H1 (cell line): Measurements from ENCODE around the gene NAGA. TPM values are rescaled to one million over a fixed set of nuclear protein-coding genes. Genes with fewer than 3 reads are reported as not detected.

Experiments
- CTCF ChIA-PET: fragments of 300-600 bp; sonication (Branson Sonifier 250); formaldehyde crosslinking; loops from one replicate; lab custom pipeline; 2021; ENCODE audit not compliant: partially characterized antibody; lab: Charles Lee
- POLR2A ChIA-PET: fragments of 300-600 bp; sonication (Branson Sonifier 250); formaldehyde crosslinking; loops from one replicate; lab custom pipeline; 2021; ENCODE audit warnings: inconsistent platforms; ENCODE audit not compliant: partially characterized antibody; lab: Charles Lee
- DNase-seq, 2 experiments: peaks; one replicate each; pipeline versions ENCODE4 v3.0.0 to v3.0.0-alpha.2; 2010 to 2022; ENCODE audit warnings: low spot score in 2 of 2, low read depth in 1 of 2, mixed read lengths in 1 of 2
- FAIRE-seq: peaks from 2 replicates; lab custom pipeline; 2011; peaks lifted over from hg19 to GRCh38; lab: Jason Lieb, UNC
- H2AFZ ChIP-seq: 2 replicates; pipeline ENCODE4 v1.8.1; 2012; ENCODE audit warnings: low read length, inconsistent platforms
- H2AK5ac ChIP-seq: 2 replicates; pipeline ENCODE4 v1.6.1; 2013; ENCODE audit warnings: low read depth, low read length
- H2BK120ac ChIP-seq: replicated peaks from 2 replicates; pipeline ENCODE3; 2013; ENCODE audit warnings: low read depth, low read length, inconsistent platforms
- H2BK12ac ChIP-seq: 2 replicates; pipeline ENCODE4 v1.6.1; 2013; ENCODE audit warnings: low read depth, low read length
- H2BK15ac ChIP-seq: 2 replicates; pipeline ENCODE4 v1.6.1; 2013; ENCODE audit warnings: low read length
- H2BK20ac ChIP-seq: 2 replicates; pipeline ENCODE4 v1.6.1; 2013; ENCODE audit warnings: low read length
- H2BK5ac ChIP-seq: 2 replicates; pipeline ENCODE4 v1.6.1; 2013; ENCODE audit warnings: low read depth, low read length
- H3K14ac ChIP-seq: 2 replicates; pipeline ENCODE4 v1.6.1; 2013; ENCODE audit warnings: inconsistent platforms; ENCODE audit not compliant: insufficient read length
- H3K18ac ChIP-seq: 2 replicates; pipeline ENCODE4 v1.6.1; 2013; ENCODE audit warnings: low read length; ENCODE audit errors: extremely low read depth
- H3K23ac ChIP-seq: 2 replicates; pipeline ENCODE4 v1.6.1; 2013; ENCODE audit warnings: inconsistent platforms; ENCODE audit not compliant: insufficient read length
- H3K23me2 ChIP-seq: 2 replicates; pipeline ENCODE4 v1.6.1; 2013; ENCODE audit warnings: low read depth, low read length
- H3K27ac ChIP-seq: 2 replicates; pipeline ENCODE4 v1.6.1; 2011; ENCODE audit warnings: low read depth, low read length, inconsistent platforms
- H3K27me3 ChIP-seq, 4 experiments: replicated peaks in 1 of 4; 1 replicate in 1 of 4; 2 replicates in 3 of 4; pipeline versions ENCODE4 v1.6.1 to v1.8.1; 2011 to 2013; ENCODE audit warnings: low read length in 3 of 4, mild to moderate bottlenecking in 3 of 4, inconsistent platforms in 2 of 4, mixed read lengths in 2 of 4, moderate library complexity in 1 of 4; ENCODE audit not compliant: control insufficient read depth in 3 of 4, insufficient read depth in 3 of 4; ENCODE audit errors: extremely low read depth in 1 of 4
- H3K36me3 ChIP-seq, 4 experiments: 2 replicates each; pipeline versions ENCODE4 v1.6.1 to v1.8.1; 2011 to 2013; ENCODE audit warnings: mild to moderate bottlenecking in 4 of 4, low read length in 3 of 4, moderate library complexity in 2 of 4, control low read depth in 1 of 4, inconsistent platforms in 1 of 4; ENCODE audit not compliant: insufficient read depth in 4 of 4, control insufficient read depth in 2 of 4
- H3K4ac ChIP-seq: replicated peaks from 2 replicates; pipeline ENCODE3; 2013; ENCODE audit warnings: low read length, low read depth, mixed read lengths, inconsistent platforms; ENCODE audit not compliant: insufficient read length
- H3K4me1 ChIP-seq, 4 experiments: replicated peaks in 1 of 4; 1 replicate in 1 of 4; 2 replicates in 3 of 4; pipeline versions ENCODE4 v1.6.1 to v1.8.1; 2011 to 2013; ENCODE audit warnings: low read length in 3 of 4, inconsistent platforms in 2 of 4, mixed read lengths in 1 of 4; ENCODE audit not compliant: insufficient read depth in 4 of 4, control insufficient read depth in 3 of 4
- H3K4me2 ChIP-seq, 2 experiments: 2 replicates each; pipeline versions ENCODE4 v1.6.1 to v1.8.1; 2011 to 2013; ENCODE audit warnings: low read depth in 2 of 2, low read length in 2 of 2, control low read depth in 1 of 2, inconsistent platforms in 1 of 2, mild to moderate bottlenecking in 1 of 2; ENCODE audit not compliant: insufficient read depth in 1 of 2
- H3K4me3 ChIP-seq, 4 experiments: fragments of 200-600, 300-600 bp in 1 of 4; sonication (generic), shearing (Covaris generic), sonication (Bioruptor Twin) in 1 of 4; 2 replicates each; pipeline versions ENCODE4 v1.5.1 to v1.8.1; 2011 to 2016; ENCODE audit warnings: low read length in 4 of 4, low read depth in 3 of 4, control low read depth in 2 of 4, inconsistent platforms in 2 of 4, mild to moderate bottlenecking in 2 of 4, mixed read lengths in 1 of 4, moderate library complexity in 1 of 4; ENCODE audit not compliant: insufficient read depth in 2 of 4; ENCODE audit errors: extremely low read depth in 1 of 4
- H3K56ac ChIP-seq: replicated peaks from 2 replicates; pipeline ENCODE3; 2013; ENCODE audit warnings: low read depth, mild to moderate bottlenecking, mixed read lengths, low read length, inconsistent platforms; ENCODE audit not compliant: insufficient read length
- H3K79me1 ChIP-seq: 2 replicates; pipeline ENCODE4 v1.6.1; 2013; ENCODE audit warnings: low read depth, low read length, control low read depth
- H3K79me2 ChIP-seq, 2 experiments: 2 replicates each; pipeline versions ENCODE4 v1.6.1 to v1.8.1; 2012 to 2013; ENCODE audit warnings: low read length in 2 of 2, mild to moderate bottlenecking in 2 of 2, inconsistent platforms in 1 of 2; ENCODE audit not compliant: insufficient read depth in 2 of 2, control insufficient read depth in 1 of 2
- H3K9ac ChIP-seq, 4 experiments: replicated peaks in 1 of 4; 1 replicate in 1 of 4; 2 replicates in 3 of 4; pipeline versions ENCODE4 v1.6.1 to v1.8.1; 2011 to 2013; ENCODE audit warnings: low read depth in 3 of 4, low read length in 3 of 4, control low read depth in 2 of 4, mild to moderate bottlenecking in 2 of 4, moderate library complexity in 2 of 4, inconsistent platforms in 1 of 4; ENCODE audit errors: extremely low read depth in 1 of 4
- H3K9me3 ChIP-seq, 2 experiments: 2 replicates each; pipeline versions ENCODE4 v1.6.1 to v1.8.1; 2012 to 2013; ENCODE audit warnings: mild to moderate bottlenecking in 2 of 2, moderate library complexity in 2 of 2, control low read depth in 1 of 2, inconsistent platforms in 1 of 2, low read depth in 1 of 2, low read length in 1 of 2, mixed read lengths in 1 of 2; ENCODE audit not compliant: insufficient read depth in 2 of 2
- H4K20me1 ChIP-seq, 2 experiments: replicated peaks in 1 of 2; 2 replicates each; pipeline versions ENCODE3 to v1.8.1; 2011 to 2013; ENCODE audit warnings: inconsistent platforms in 2 of 2, low read length in 2 of 2, mild to moderate bottlenecking in 1 of 2; ENCODE audit not compliant: insufficient read depth in 2 of 2, control insufficient read depth in 1 of 2
- H4K5ac ChIP-seq: 2 replicates; pipeline ENCODE4 v1.6.1; 2013; ENCODE audit warnings: low read length, low read depth, mixed read lengths, inconsistent platforms; ENCODE audit not compliant: insufficient read length
- H4K8ac ChIP-seq: 2 replicates; pipeline ENCODE4 v1.8.0; 2013; ENCODE audit warnings: mild to moderate bottlenecking, moderate library complexity, low read length, inconsistent platforms; ENCODE audit not compliant: insufficient read depth; ENCODE audit errors: extremely low read depth
- H4K91ac ChIP-seq: replicated peaks from 2 replicates; pipeline ENCODE3; 2013; ENCODE audit warnings: low read length, mixed read lengths, inconsistent platforms; ENCODE audit not compliant: insufficient read length
- BRCA1 ChIP-seq: IDR thresholded peaks from 2 replicates; pipeline ENCODE4 v1.6.1; 2012; ENCODE audit warnings: low read depth, low read length, improper control_type of control experiment
- CEBPB ChIP-seq: IDR thresholded peaks from 2 replicates; pipeline ENCODE4 v1.6.1; 2012; ENCODE audit warnings: low read depth, low read length
- HDAC2 ChIP-seq, 2 experiments: fragments of 300-600 bp in 1 of 2; sonication (generic) in 1 of 2; IDR thresholded peaks; 2 replicates each; pipeline ENCODE4 v1.6.1; 2011 to 2012; ENCODE audit warnings: low read depth in 2 of 2, low read length in 2 of 2, mild to moderate bottlenecking in 2 of 2, moderate library complexity in 2 of 2, borderline replicate concordance in 1 of 2, inconsistent platforms in 1 of 2
- KDM4A ChIP-seq: IDR thresholded peaks from one replicate; pipeline ENCODE4 v1.7.1; 2012; ENCODE audit warnings: low read depth, mild to moderate bottlenecking, moderate library complexity, low read length, inconsistent platforms; ENCODE audit not compliant: severe bottlenecking
- KDM5A ChIP-seq: fragments of 200-600 bp; IDR thresholded peaks from 2 replicates; pipeline ENCODE4 v1.7.1; 2012; ENCODE audit warnings: mild to moderate bottlenecking, low read length, inconsistent platforms, mixed read lengths
- RFX5 ChIP-seq: IDR thresholded peaks from 2 replicates; pipeline ENCODE4 v1.6.1; 2011; ENCODE audit warnings: low read depth, low read length, improper control_type of control experiment, borderline replicate concordance
- SAP30 ChIP-seq: fragments of 300-600 bp; sonication (generic); IDR thresholded peaks from 2 replicates; pipeline ENCODE4 v1.7.1; 2012; ENCODE audit warnings: low read length, moderate library complexity, mild to moderate bottlenecking, inconsistent platforms; ENCODE audit not compliant: insufficient read depth, insufficient replicate concordance
- SIX5 ChIP-seq: IDR thresholded peaks from 2 replicates; pipeline ENCODE4 v1.6.1; 2011; ENCODE audit warnings: mild to moderate bottlenecking, low read depth, low read length
- SP4 ChIP-seq: IDR thresholded peaks from 2 replicates; pipeline ENCODE4 v1.6.1; 2012; ENCODE audit warnings: low read length, inconsistent platforms
- TAF1 ChIP-seq: IDR thresholded peaks from 2 replicates; pipeline ENCODE4 v1.6.1; 2011; ENCODE audit warnings: mild to moderate bottlenecking, low read depth, low read length
- TBP ChIP-seq: IDR thresholded peaks from 2 replicates; pipeline ENCODE4 v1.6.1; 2011; ENCODE audit warnings: low read depth, low read length, improper control_type of control experiment
- WGBS, 2 experiments: shearing (Covaris generic) in 1 of 2; methylation state at CpG; one replicate each; pipeline versions ENCODE4 v1.1.6 to v1.1.7; 2013 to 2015; ENCODE audit warnings: low lambda C conversion rate in 2 of 2, mixed read lengths in 2 of 2, inconsistent platforms in 1 of 2, low coverage in 1 of 2, missing lambda C conversion rate in 1 of 2; ENCODE audit not compliant: insufficient replicate concordance in 2 of 2, insufficient coverage in 1 of 2, insufficient read length in 1 of 2; ENCODE audit errors: extremely low coverage in 1 of 2, missing lambda C conversion rate in 1 of 2; 5-methylcytosine and 5-hydroxymethylcytosine counted together
- polyA plus RNA-seq, 7 experiments: library from polyadenylated mRNA; depleted of rRNA in 3 of 7; stranded (reverse) in 5 of 7; unstranded in 2 of 7; fragments of >200 nt in 5 of 7; fragments of 200-250 nt in 2 of 7; gene quantifications; 1 replicate in 5 of 7; 2 replicates in 1 of 7; 4 replicates in 1 of 7; pipeline versions ENCODE4 v1.2.1 to v1.2.3, GENCODE V29; 2011 to 2013; ENCODE audit warnings: missing spikeins in 2 of 7, mixed read lengths in 2 of 7
- total RNA-seq: library from RNA; stranded (reverse); fragmentation: NEBNext Ultra II Directional; extraction: Animal tissue kit (Norgen Biotek cat#: 25700); gene quantifications from 2 replicates; pipeline ENCODE4 v1.2.1, GENCODE V29; 2021

Gene NAGA
- total and polyA plus RNA-seq, 2 of the 8 experiments (the other 6 are each of a cell fraction or from before 2014, with no cell fraction given) = 14.8 to 30.7 TPM

- POLR2A ChIA-PET = interaction anchor here (0.6 to 8.9 kb wide), 10 partner anchors 9 to 198 kb away, joined by 3 to 94 read pairs (median 4); partner anchors contain the start of genes NAGA and NDUFA6
- H3K23ac ChIP-seq = no peak within 1 kb of the TSS
- peak within 1 kb of the TSS; percentile 93 for H4K8ac ChIP-seq
- H3K36me3 ChIP-seq = peaks cover 2 to 8% (median 4%) of the 10 kb centered on the region in 4 experiments; a peak in 3 of 8 replicates
- H4K20me1 ChIP-seq = no peaks in the 10 kb centered on the region
- H3K56ac ChIP-seq = peak within 1 kb of the TSS; percentile 60
- peak; percentile 90 to 96 for DNase-seq
- no peak within 1 kb of the TSS for H4K91ac ChIP-seq
- H2BK12ac ChIP-seq = no peak within 1 kb of the TSS
- H3K4ac ChIP-seq = no peak within 1 kb of the TSS
- peaks cover 2% of the 10 kb centered on the region for H3K23me2 ChIP-seq
- H3K18ac ChIP-seq = peak within 1 kb of the TSS; percentile 62; the same call in 1 of the 2 replicates
- CTCF ChIA-PET = interaction anchor here (0.6 to 2.2 kb wide), 13 partner anchors 10 to 154 kb away, joined by 3 to 10 read pairs (median 4); partner anchors contain the start of gene NDUFA6
- peak within 1 kb of the TSS; percentile 90 for H3K27ac ChIP-seq
- no peaks in the 10 kb centered on the region for H3K9me3 ChIP-seq
- H3K79me2 ChIP-seq = peaks cover 0 to 9% of the 10 kb centered on the region in 2 experiments; a peak in 2 of 4 replicates
- H2BK15ac ChIP-seq = no peak within 1 kb of the TSS
- peak within 1 kb of the TSS; percentile 69 for H4K5ac ChIP-seq
- peak; percentile 90 for FAIRE-seq
- no peak within 1 kb of the TSS for H2AK5ac ChIP-seq
- H3K4me2 ChIP-seq = peak within 1 kb of the TSS; percentile 82 to 86
- no peak within 1 kb of the TSS for H2AFZ ChIP-seq
- peaks cover 3% of the 10 kb centered on the region; the same call in 1 of the 2 replicates for H3K79me1 ChIP-seq
- no peaks in the 10 kb centered on the region for H3K27me3 ChIP-seq
- H3K4me1 ChIP-seq = peaks cover 0 to 4% (median 2%) of the 10 kb centered on the region in 4 experiments; a peak in 5 of 7 replicates
- no peak within 1 kb of the TSS for H2BK120ac ChIP-seq
- no peak within 1 kb of the TSS for H2BK20ac ChIP-seq
- WGBS, 2 experiments = 2% methylated on average over 60 of the region's 71 CpGs; no CpG with 5 or more reads in 1 of the 2 experiments
- no peak within 1 kb of the TSS for H3K14ac ChIP-seq
- peak within 1 kb of the TSS; percentile 65 to 87 (median 78) for H3K4me3 ChIP-seq
- H2BK5ac ChIP-seq = peak within 1 kb of the TSS; percentile 88; the same call in 1 of the 2 replicates
- H3K9ac ChIP-seq = peak within 1 kb of the TSS; percentile 88 to 96 (median 92)
- peak; percentile 94 for TF ChIP-seq TAF1
- TF ChIP-seq CEBPB = no peak
- TF ChIP-seq SP4 = no peak
- peak; percentile 97 for TF ChIP-seq SAP30
- peak; percentile 69 for TF ChIP-seq BRCA1
- TF ChIP-seq TBP = peak; percentile 77; the same call in 1 of the 2 replicates
- no peak for TF ChIP-seq KDM5A
- TF ChIP-seq KDM4A = peak; percentile 97
- TF ChIP-seq HDAC2 (IDR thresholded peaks at IDR 0.05; ENCODE audit: borderline replicate concordance in 1 of 2, low read depth in 2 of 2, low read length in 2 of 2) = peak in 1 of 2 experiments; percentile 27; a peak in 3 of 4 replicates
- TF ChIP-seq SIX5 = no peak
- TF ChIP-seq RFX5 = no peak
Measured at GRCh38 chr22:42079319-42080251, 9.0 kb upstream of the NAGA start, which contains the start of gene SMDT1. SMDT1 (plus strand) TSS chr22:42079700; CDS start chr22:42079769, 69 bp downstream.
